GM21619 (cell line): ENCODE measurements around the gene THOC7.
A peak's percentile ranks its signal among the peaks of the same experiment; 100 is the strongest.

Experiments used
- ATAC-seq: cut with Tn5 transposase; IDR thresholded peaks from one replicate; pipeline ENCODE4 v1.9.1; 2021; ENCODE audit not compliant: unreplicated experiment

Gene THOC7

GRCh38 chr3:63878394-63879060 lies 14.9 kb upstream of the THOC7 start:
- ATAC-seq: no peak

DNA sequence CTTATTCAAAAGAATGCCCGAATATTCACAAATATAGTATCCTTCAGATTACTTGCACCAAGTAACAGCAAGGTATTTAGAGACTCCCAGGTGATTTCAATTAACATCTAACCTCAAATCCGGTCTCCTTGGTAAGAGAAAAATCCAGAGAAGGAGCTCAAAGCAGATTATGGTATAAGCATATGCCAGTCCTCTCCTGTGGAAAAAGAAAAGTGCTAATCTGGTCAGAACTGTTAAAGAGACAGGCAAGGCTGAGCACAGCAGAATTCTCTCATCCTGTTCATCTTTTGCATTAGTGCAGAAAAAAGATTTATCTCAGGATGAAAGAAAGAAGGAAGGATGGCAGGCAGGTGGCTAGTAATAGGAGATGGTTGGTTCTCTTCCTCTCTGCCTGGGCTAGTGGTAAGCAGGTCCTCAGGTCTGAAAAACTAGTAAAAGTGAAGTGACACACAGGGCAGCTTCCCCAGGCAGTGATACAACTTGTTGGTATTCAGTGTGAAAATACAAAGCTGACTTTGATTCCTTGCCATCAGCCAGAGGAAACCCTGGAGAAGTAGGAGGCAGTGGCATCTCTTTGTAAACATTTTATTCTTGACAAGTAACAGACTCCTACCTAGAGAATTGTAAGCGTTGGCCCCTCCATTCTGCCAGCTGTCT lies 14.3 kb upstream of the THOC7 start:
- ATAC-seq: no peak

DNA sequence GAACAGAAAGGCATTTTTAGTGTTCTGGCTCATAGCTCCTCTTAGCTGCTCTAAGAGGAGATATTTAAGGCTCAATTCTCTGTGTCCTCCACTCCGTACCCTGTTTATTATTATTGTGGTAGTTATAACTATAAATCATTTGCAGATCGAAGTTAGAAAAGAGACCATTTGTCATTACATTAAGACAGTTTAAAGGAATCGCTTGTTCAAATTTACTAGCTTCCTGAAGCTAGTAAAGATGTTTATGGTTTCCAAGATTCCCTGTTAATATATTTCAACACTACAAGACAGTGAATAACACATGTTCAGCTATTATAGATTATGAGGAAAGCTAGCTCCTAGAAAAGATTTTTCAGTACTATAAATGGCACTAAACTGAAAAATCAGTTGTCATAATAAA lies 12.7 kb upstream of the THOC7 start:
- no peak for ATAC-seq

- no peak for ATAC-seq
Observed at GRCh38 chr3:63875510-63875909, 11.9 kb upstream of the THOC7 start.

GRCh38 chr3:63874769-63875168 lies 11.2 kb upstream of the THOC7 start:
- no peak for ATAC-seq

DNA sequence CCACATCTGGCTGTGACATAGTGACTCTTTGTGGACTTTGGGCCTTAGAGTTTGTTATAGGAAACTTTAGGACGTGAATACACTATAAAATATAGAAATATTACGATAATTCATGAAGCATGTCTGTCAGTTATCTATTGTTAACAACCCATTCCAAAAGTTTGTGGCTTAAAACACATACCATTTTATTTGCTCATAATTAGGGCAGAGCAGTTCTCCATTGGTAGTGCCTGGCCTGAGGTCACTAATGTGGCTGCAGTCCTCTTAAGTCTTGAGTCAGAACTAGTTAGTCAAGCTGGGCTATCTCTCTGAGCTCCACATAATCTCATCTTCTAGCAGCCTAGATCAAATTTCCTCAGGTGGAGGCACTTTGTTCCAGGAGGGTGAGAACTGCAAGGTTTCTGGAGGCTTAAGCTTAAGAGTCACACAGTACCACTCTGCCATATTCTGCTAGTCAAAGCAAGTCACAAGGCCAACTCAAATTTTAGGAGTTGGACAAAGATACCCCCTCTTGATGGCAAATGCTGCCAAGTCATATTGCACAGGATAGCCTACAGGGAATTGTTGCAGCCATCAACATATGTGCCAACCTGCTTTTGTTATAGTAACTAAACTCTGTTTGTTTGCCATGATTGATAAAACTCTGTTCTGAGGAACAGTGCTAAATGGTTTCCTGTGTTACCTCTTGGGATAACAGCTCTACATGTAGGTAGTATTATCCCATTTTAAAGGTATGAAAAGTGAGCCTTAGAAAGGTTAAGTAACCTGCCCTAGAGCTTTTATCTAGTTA lies 8.7 kb upstream of the THOC7 start:
- no peak for ATAC-seq

DNA sequence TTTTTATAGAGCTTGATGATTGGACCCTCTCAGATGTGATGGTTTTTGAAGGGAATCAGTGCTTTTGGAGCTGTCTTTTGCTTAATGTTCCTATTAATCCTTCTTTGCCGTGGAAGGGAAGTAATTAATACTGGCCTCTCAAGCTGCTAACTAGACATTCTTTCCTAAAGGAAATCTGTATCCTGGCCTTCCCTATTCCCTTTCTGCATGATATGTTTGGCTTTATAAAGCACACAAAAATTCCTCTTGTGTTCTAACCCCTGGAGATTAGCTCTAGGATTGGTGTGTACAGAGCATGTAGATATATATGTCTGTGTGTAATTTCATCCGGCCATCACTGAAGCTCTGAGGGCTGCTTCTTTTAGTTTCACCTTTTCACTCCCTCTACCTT lies 7.0 kb upstream of the THOC7 start:
- ATAC-seq: no peak

GRCh38 chr3:63869940-63870614 lies 6.5 kb upstream of the THOC7 start:
- no peak for ATAC-seq

DNA sequence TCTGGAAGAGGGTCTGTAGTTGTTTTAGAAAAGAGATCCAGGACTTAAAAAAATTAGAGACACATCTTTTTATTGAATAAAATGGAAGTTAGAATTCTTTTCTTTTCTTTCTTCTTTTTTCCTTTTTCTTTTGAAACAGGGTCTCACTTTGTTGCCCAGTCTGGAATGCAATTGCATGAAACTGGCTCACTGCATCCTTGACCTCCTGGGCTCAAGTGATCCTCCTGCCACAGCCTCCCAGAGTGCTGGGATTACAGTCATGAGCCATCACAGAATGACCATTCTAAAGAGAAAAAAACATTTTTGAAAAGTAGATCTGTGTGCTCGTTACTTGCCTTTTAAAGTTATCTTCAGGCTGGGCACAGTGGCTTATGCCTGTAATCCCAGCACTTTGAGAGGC lies 3.6 kb upstream of the THOC7 start:
- ATAC-seq: no peak

GRCh38 chr3:63864965-63865327 lies 1.3 kb upstream of the THOC7 start:
- no peak for ATAC-seq

GRCh38 chr3:63864008-63864964 lies 681 bp upstream of the THOC7 start:
- peak; percentile 39 for ATAC-seq

DNA sequence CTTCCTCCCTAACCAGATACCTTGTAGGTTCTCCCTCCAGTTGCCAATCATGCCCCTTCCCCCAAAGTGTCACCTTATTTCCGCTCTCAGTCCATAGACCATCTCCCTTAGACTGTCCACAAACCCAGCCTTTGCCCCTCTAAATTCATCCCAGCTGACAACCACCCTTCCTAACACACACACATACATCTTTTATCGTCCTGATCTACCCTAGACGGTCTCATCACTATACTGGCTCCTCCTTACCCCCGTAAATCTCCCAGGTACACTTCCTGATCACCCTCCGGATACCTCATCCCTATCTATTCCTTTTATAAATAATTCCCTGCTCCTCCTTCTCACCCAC lies 828 bp downstream of the THOC7 start:
- ATAC-seq: no peak

DNA sequence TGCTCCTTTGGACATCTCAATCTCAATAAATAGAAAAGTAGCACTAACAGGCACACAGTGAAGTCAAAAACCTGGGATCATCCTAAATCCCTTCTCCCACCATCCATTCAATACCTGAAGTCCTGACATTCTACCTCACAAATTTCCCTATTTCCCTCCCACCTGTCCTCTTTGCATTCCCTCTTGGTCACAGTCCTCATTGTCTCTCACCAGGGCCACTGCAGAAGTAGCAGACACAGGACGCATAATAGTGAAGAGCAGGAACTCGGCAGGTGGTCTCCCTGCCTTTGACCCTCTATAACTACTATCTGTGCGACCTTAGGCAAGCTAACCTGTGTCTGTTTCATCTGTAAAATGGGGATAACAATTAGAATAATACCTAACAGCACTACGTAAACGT lies 2.3 kb downstream of the THOC7 start:
- ATAC-seq: no peak

- ATAC-seq: no peak
Observed at GRCh38 chr3:63860776-63861175, 2.8 kb downstream of the THOC7 start.

DNA sequence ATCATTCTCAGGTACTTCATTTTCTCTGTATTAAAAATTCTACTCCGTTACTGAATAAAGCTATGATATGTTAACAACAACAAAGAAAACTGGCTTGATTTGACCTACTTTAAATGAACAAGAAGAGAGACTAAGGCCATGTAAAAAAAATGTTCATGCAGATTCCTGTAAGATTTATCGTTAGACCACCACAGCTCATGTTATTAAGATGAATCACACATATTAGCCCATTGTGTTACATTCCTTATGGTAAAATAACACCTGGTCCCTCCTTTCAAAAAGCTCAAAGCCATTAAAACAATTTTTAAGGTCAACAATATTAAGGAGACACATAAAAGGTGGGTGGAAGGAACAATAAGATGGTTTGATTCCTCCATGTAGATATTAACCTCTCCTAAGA lies 6.3 kb downstream of the THOC7 start:
- ATAC-seq: no peak

- ATAC-seq: no peak
Observed at GRCh38 chr3:63855333-63855940, 8.2 kb downstream of the THOC7 start.

- ATAC-seq: no peak
Observed at GRCh38 chr3:63853106-63853505, 10.5 kb downstream of the THOC7 start.

DNA sequence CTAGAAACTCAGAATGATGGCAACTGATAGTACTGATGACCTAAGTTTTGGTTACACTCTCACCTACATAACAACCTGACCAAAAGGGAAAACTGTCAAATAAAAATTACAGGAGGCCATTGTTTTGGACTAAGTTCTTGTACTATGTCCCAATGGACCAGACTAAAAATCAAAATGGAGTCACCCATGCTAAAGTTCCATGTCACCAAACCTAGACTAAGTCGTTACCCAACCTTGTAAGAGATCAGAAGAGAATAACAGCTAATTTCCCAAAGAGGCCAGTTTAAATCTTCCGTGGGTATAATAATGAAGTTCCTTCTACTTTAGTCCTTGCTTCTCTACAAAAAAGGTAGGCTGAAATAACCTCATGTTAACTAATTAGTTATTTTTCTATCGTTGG lies 12.3 kb downstream of the THOC7 start:
- no peak for ATAC-seq

GRCh38 chr3:63849175-63849574 lies 14.4 kb downstream of the THOC7 start:
- ATAC-seq: no peak

DNA sequence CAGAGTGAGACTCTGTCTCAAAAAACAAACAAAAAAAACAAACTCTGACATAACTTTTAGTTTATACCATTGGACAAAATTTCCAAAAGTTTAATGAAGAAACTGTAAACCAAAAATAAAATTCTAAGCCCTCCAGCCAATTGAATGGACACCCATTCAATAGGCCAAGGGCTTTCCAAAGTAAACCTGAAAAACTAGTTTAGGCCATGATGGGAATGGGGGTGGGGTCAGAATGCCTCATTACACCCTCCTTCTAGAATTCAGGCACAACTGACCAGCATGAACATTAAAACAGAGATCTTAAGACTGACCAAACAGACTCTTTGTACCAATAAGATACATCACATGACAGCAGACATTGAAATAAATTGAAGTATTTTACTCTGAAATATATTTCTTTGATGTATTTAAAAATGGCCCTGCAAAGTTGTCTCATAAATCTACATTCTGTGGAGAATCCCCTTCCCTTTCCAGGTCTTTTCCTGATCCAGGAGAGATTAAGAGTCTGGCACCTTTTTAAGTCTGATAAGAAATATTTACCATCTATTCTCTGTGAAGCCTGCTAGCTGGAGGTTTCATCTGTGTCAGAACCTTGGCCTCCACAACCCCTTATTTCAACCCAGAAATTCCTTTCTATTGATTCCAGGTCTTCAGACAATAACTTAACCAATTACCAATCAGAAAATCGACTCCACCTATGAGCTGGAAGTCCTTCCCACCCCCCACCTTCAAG lies 15.7 kb downstream of the THOC7 start:
- no peak for ATAC-seq
